Activated naive CD4-positive, alpha-beta T cell treated with Interleukin-2 at 50 U/mL for 16 hours (primary cell): Measurements from ENCODE around the gene TSPAN4.

Experiments used
- DNase-seq: peaks from one replicate; pipeline ENCODE4 v3.0.0-alpha.2; 2020

The TSPAN4 gene

GRCh38 chr11:808427-809286, 34.0 kb upstream of the TSPAN4 start:
- peak; percentile 56 for DNase-seq

DNA sequence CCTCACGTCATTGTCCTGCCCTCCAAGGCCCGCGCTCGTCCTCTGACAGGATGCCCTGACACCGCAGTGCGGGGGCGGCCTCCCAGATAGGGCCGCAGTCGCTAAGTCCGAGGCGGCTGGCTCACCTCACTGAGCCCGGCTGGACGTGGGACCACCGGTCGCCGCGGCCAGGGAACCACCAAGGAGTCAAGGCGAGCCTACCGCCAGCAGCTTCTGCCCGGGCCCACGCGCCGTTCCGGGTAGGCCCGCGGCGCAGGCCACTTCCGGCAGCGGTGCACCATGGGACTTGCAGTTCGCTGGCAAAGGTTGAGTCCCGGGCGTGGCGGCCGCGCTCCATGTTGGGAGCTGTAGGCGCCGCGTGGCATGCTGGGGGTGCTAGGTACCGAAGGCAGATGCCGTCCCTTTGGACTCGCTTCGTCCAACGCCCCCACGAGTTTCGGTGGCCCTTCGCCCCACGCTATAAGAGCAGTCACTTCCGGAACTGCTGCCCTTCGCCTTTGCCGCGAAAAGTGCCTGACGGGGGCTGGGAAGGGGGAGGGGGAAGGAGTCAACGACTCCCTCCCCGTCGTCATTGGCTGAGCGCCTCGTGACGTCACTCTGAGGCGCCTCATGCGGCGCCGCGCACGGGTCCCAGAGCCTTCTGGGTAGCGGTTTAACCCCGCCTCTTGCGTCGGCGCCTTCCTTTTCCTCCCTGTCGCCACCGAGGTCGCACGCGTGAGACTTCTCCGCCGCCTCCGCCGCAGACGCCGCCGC, 33.2 kb upstream of the TSPAN4 start, which contains the start of gene RPLP2:
Gene RPLP2 (plus strand): TSS at position 681 of the 753 bp plus-strand sequence. CDS start 268 bp downstream, outside the sequence.
- DNase-seq = peak; percentile 98

GRCh38 chr11:810040-810567, 32.5 kb upstream of the TSPAN4 start:
- DNase-seq = no peak

- no peak for DNase-seq
Measured at GRCh38 chr11:811446-812245, 31.0 kb upstream of the TSPAN4 start.

DNA sequence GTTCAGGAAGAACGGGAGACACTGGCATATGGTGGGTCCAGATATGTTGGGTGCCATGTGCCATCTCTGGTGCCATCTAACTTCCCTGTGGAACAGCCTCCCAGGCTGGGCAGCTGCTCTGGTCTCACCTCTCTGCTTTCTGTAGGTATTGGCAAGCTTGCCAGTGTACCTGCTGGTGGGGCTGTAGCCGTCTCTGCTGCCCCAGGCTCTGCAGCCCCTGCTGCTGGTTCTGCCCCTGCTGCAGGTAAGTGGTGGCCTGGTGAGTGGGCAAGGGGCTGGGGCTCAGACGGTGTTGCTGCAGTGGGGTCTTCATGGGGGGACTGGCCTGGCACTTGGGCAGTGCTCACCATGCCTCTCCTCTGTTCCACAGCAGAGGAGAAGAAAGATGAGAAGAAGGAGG, 30.3 kb upstream of the TSPAN4 start:
- DNase-seq = no peak

DNA sequence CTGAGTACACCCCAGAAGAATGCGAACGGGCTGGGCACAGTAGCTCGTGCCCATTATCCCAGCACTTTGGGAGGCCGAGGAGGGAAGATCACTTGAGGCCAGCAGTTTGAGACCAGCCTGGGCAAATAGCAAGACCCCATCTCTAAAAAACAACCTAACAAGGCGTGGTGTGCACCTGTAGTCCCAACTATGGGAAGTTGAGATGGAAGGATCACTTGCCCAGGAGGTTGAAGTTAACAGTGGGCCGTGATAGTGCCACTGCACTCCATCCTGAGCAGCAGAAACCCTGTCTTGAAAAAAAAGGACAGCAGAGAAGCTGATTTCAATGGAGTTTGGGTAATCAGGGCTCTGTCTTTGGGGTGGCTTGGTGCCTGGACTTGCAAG, 29.6 kb upstream of the TSPAN4 start:
- DNase-seq = no peak

GRCh38 chr11:813456-814096, 29.1 kb upstream of the TSPAN4 start:
- DNase-seq = no peak

- DNase-seq = no peak
Measured at GRCh38 chr11:815675-816432, 26.8 kb upstream of the TSPAN4 start.

- DNase-seq = no peak
Measured at GRCh38 chr11:816433-816779, 26.2 kb upstream of the TSPAN4 start.

DNA sequence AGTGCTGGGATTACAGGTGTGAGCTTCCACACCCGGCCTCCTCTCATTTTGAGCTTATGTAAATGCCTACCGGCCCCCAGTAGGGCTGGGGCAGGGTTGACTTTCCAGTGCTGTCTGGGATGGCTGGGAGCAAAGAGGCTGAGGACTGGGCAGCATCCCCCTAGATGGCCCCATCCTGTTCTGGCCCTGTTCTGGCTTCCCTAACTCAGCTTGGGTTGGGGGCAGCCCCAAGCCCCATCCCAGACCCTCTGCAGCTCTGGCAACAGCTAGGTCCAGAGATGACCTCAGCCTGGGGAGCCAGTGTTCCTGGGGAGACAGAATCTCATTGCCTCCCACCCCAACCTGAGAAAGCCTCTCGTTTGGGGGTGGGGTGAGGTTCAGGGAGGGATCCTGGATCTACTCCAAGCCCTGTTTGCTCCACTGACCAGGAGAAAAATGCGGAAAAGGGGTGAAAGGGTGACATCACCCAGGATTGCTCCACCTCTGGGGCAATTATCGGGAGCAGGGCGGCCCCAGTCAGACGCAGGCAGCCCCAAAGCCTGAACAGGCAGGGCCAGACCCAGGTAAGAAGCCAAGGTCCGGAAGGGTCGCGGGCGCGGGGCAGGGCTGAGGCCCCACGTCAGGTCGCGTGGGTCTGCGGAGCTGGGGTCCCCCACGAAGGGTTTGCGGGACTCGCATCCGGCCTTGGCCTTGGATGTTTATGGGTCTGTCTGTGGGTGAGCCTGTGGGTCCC, 24.1 kb upstream of the TSPAN4 start, which contains the start of gene PNPLA2:
Gene PNPLA2 (plus strand): TSS at position 519 of the 733 bp plus-strand sequence. CDS start 805 bp downstream, outside the sequence.
- no peak for DNase-seq

DNA sequence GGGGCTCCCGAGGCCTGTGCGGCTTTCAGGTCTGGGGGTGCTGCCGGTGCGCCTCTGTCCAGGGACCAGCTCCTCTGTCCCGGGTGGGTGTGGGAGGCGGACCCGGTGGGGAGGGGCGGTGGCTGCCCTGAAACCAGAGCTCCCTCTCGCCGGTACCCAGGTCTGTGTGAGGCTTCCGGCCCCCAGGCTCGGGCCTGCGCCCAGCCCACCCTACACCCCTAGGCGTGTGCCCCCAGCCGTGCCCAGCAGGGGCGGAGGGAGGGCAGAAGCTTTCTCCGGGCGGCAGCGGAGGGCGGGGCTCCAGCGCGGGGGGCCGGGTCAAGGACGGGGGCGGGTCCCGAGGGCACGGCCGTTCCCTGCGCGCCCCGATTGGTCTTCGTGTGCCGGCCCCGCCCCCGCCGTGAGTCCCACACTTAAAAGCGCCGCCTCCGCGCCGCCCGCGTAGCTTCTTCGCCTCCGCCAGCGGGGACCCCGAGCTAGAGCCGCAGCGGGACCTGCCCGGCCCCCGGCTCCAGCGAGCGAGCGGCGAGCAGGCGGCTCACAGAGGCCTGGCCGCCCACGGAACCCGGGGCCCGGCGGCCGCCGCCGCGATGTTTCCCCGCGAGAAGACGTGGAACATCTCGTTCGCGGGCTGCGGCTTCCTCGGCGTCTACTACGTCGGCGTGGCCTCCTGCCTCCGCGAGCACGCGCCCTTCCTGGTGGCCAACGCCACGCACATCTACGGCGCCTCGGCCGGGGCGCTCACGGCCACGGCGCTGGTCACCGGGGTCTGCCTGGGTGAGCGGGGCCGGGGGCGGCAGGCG, 23.3 kb upstream of the TSPAN4 start:
- peak; percentile 88 for DNase-seq

DNA sequence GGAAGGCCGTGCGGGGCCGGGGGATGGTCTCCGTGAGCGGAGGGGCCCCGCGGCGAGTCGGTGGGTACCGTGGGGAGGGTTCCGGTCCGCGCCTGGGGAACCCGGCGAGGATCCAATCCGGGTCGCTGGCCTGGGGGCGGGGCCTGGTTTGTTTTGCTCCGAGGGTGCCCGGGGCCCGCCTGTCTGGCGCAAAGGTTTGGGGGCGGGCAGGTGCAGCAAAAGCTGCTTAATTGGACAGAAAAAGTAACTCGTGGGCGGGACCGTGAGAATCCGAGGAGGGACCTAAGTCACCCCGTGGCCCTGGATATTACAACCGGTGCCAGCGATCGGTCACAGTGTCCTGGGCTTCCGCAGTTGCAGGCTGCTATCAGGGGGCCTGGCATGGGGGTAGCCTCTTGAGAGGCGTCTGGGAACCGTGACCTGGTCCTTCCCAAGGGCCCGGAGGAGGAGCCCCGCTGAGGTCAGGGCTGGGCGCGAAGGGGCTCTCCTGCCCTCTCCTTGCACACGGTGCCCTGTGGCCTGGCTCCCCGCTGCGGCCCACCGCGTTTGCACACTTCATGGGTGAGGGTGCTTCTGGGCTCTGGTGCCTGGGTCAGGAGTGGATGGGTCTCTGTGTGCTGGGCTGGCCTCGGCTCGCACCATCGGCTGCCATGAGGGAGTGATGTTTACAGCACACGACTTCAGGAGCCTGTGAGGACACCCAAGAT, 22.6 kb upstream of the TSPAN4 start:
- peak; percentile 94 for DNase-seq

DNA sequence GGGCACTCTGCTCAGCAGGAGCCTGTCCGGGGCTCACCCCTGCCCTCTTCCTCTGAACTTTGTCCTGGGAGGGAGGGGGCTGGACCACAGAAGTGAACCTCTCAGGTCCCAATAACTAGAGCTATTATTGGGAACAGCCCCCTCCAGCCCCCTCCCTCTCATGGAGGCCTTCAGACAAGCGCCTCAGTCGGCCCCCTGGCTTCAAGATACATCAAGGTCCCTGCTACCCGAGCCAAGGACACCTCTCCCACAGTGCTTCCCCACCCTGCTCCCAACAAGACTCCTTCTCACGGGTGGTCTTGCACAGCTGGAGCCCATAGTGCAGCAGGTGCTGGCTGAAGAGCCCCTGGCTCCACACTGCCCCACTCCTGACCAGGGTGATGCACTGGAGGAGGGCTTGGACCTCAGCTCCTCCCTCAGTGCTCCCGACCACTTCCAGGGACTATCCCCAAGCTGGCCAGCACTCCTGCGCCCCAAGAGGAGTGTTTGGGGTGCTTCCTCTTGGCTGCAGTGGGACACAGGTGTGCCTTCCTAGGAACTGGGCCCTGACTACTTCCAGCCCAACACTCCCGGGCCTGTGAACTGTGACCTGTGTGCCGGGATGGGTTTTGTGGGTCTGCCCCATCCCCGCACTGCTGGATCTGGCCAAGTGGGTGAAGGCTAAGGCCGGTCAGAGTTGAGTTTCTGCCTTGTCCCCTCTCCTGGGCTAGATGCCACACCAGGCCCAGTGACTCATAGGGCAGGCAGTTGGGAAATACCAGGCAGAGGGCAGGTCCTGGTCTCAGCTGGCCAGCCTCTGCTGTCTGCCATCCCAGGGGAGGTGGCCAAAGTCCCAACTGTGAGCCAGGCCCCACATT, 21.8 kb upstream of the TSPAN4 start:
- DNase-seq = no peak

GRCh38 chr11:821512-822371, 20.9 kb upstream of the TSPAN4 start:
- no peak for DNase-seq

GRCh38 chr11:823441-824291, 19.0 kb upstream of the TSPAN4 start:
- DNase-seq = no peak

DNA sequence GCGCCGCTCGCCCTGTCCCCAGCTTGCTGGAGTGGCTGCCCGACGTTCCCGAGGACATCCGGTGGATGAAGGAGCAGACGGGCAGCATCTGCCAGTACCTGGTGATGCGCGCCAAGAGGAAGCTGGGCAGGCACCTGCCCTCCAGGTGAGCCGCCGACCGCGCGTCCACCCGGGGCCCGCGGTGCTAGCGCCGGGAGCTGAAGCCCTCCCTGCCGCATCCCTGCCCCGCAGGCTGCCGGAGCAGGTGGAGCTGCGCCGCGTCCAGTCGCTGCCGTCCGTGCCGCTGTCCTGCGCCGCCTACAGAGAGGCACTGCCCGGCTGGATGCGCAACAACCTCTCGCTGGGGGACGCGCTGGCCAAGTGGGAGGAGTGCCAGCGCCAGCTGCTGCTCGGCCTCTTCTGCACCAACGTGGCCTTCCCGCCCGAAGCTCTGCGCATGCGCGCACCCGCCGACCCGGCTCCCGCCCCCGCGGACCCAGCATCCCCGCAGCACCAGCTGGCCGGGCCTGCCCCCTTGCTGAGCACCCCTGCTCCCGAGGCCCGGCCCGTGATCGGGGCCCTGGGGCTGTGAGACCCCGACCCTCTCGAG, 18.3 kb upstream of the TSPAN4 start:
- no peak for DNase-seq
